ENCODE measurements around the gene ZNF362. TPM values are rescaled to one million over a fixed set of nuclear protein-coding genes. Genes with fewer than 3 reads are reported as not detected.

The ZNF362 gene
- total RNA-seq, 1 experiment from 2014 or later: 26.9 TPM

DNA sequence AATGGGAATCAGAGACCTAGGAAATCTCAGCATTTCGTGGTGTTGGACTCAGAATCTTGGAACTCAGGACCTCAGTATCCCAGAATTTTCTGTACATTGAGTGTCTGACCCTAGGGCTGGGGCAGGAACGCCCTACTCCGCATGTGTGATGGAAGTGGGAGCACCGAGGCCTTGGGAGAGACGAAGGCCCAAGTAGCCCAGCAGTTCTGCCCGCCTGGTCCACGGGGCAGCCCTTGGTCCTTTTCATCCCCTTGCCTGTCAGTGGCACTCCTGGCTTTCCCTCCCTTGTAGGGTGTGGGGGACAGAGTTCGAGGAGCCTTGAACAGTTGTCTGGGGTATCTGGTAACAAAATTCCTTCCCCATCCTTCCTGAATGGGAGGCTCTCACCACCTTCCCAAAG is 54.4 kb downstream of the ZNF362 start:
- Mint-ChIP-seq H3K27ac (ENCODE audit: unreplicated experiment) (no peak overlapping the region), H3K36me3 (ENCODE audit: insufficient read depth, unreplicated experiment) (no peaks in the 10 kb centered on the region), H3K4me3 (ENCODE audit: unreplicated experiment) (no peak overlapping the region), H3K4me1 (ENCODE audit: low read depth, unreplicated experiment) (no peaks in the 10 kb centered on the region), H3K9me3 (ENCODE audit: unreplicated experiment) (no peaks in the 10 kb centered on the region), H3K27me3 (ENCODE audit: insufficient read depth, unreplicated experiment) (no peaks in the 10 kb centered on the region)
- Histone ChIP-seq H3K36me3 (ENCODE audit: control insufficient read depth, insufficient read depth, low read length) (no peaks in the 10 kb centered on the region), H3K4me1 (no peaks in the 10 kb centered on the region), H3K27me3 (replicated peaks; ENCODE audit: control insufficient read depth, insufficient read depth, low read length) (no peaks in the 10 kb centered on the region), H3K9me3 (no peaks in the 10 kb centered on the region), H3K4me3 (ENCODE audit: low read depth, low read length) (no peak overlapping the region)
- BruUV-seq (replicated peaks): no TSS peak
- no peak for DNase-seq
- TF ChIP-seq CTCF (IDR thresholded peaks at IDR 0.05; ENCODE audit: insufficient read depth in 1 of 2, low read depth in 1 of 2, low read length in 1 of 2, severe bottlenecking in 1 of 2, unreplicated experiment in 1 of 2): no peak
- intact Hi-C loops (cut with micrococcal nuclease; ENCODE audit: unreplicated experiment): no loop called here
- ChIA-PET POLR2A (no interaction called here), CTCF (no interaction called here)

GRCh38 chr1:33311706-33312412 is 55.6 kb downstream of the ZNF362 start:
- Mint-ChIP-seq H3K27ac (ENCODE audit: unreplicated experiment) (no peak overlapping the region), H3K4me3 (ENCODE audit: unreplicated experiment) (no peak overlapping the region), H3K27me3 (ENCODE audit: insufficient read depth, unreplicated experiment) (no peaks in the 10 kb centered on the region), H3K9me3 (ENCODE audit: unreplicated experiment) (no peaks in the 10 kb centered on the region), H3K4me1 (ENCODE audit: low read depth, unreplicated experiment) (no peaks in the 10 kb centered on the region), H3K36me3 (ENCODE audit: insufficient read depth, unreplicated experiment) (no peaks in the 10 kb centered on the region)
- intact Hi-C loops (cut with micrococcal nuclease; ENCODE audit: unreplicated experiment): no loop called here
- H3K4me3 ChIP-seq (ENCODE audit: low read depth, low read length): no peak overlapping the region
- no peaks in the 10 kb centered on the region for H3K4me1 ChIP-seq
- ChIA-PET POLR2A (no interaction called here), CTCF (no interaction called here)
- no peaks in the 10 kb centered on the region for H3K36me3 ChIP-seq (ENCODE audit: control insufficient read depth, insufficient read depth, low read length)
- H3K9me3 ChIP-seq: no peaks in the 10 kb centered on the region
- DNase-seq: no peak
- BruUV-seq (replicated peaks): no TSS peak
- no peak for TF ChIP-seq CTCF (IDR thresholded peaks at IDR 0.05; ENCODE audit: insufficient read depth in 1 of 2, low read depth in 1 of 2, low read length in 1 of 2, severe bottlenecking in 1 of 2, unreplicated experiment in 1 of 2)
- no peaks in the 10 kb centered on the region for H3K27me3 ChIP-seq (replicated peaks; ENCODE audit: control insufficient read depth, insufficient read depth, low read length)

GRCh38 chr1:33312413-33312749 is 56.1 kb downstream of the ZNF362 start:
- Mint-ChIP-seq H3K4me3 (ENCODE audit: unreplicated experiment) (no peak overlapping the region), H3K36me3 (ENCODE audit: insufficient read depth, unreplicated experiment) (no peaks in the 10 kb centered on the region), H3K27ac (ENCODE audit: unreplicated experiment) (no peak overlapping the region), H3K9me3 (ENCODE audit: unreplicated experiment) (no peaks in the 10 kb centered on the region), H3K4me1 (ENCODE audit: low read depth, unreplicated experiment) (no peaks in the 10 kb centered on the region), H3K27me3 (ENCODE audit: insufficient read depth, unreplicated experiment) (no peaks in the 10 kb centered on the region)
- no peaks in the 10 kb centered on the region for H3K36me3 ChIP-seq (ENCODE audit: control insufficient read depth, insufficient read depth, low read length)
- BruUV-seq (replicated peaks): no TSS peak
- no peaks in the 10 kb centered on the region for H3K4me1 ChIP-seq
- no peak for TF ChIP-seq CTCF (IDR thresholded peaks at IDR 0.05; ENCODE audit: insufficient read depth in 1 of 2, low read depth in 1 of 2, low read length in 1 of 2, severe bottlenecking in 1 of 2, unreplicated experiment in 1 of 2)
- DNase-seq: no peak
- no peaks in the 10 kb centered on the region for H3K9me3 ChIP-seq
- POLR2A ChIA-PET: no interaction called here
- H3K4me3 ChIP-seq (ENCODE audit: low read depth, low read length): no peak overlapping the region
- intact Hi-C loops (cut with micrococcal nuclease; ENCODE audit: unreplicated experiment): no loop called here
- CTCF ChIA-PET: no interaction called here
- no peaks in the 10 kb centered on the region for H3K27me3 ChIP-seq (replicated peaks; ENCODE audit: control insufficient read depth, insufficient read depth, low read length)

Data from Caco-2 (cell line).